Lung (tissue), 12 donors: ENCODE data around the gene UGGT1. TPM values are rescaled to one million over a fixed set of nuclear protein-coding genes. Genes with fewer than 3 reads are reported as not detected.

ENCODE experiments used
- ATAC-seq: fragments of 200-7000 bp; cut with Tn5 transposase; one replicate; pipeline ENCODE4 v1.9.1; 2020; ENCODE audit warnings: moderate number of reproducible peaks; ENCODE audit not compliant: insufficient read depth, low FRiP score
- DNase-seq, 3 donors: peaks; one replicate each; pipeline ENCODE4 v3.0.0-alpha.2; 2013 to 2017
- H3K27ac ChIP-seq, 2 donors: one replicate each; pipeline ENCODE4 v1.5.1; 2013; ENCODE audit warnings: mild to moderate bottlenecking in 2 of 2, moderate library complexity in 2 of 2, control low read depth in 1 of 2, inconsistent platforms in 1 of 2, low read depth in 1 of 2, low read length in 1 of 2
- H3K27me3 ChIP-seq, 3 donors: one replicate each; pipeline ENCODE4 v1.5.1; 2013; ENCODE audit warnings: low read length in 2 of 3; ENCODE audit not compliant: control insufficient read depth in 3 of 3, insufficient read depth in 3 of 3
- H3K36me3 ChIP-seq, 4 donors: one replicate each; pipeline ENCODE4 v1.5.1; 2013; ENCODE audit warnings: low read length in 4 of 4, mild to moderate bottlenecking in 1 of 4, moderate library complexity in 1 of 4; ENCODE audit not compliant: control insufficient read depth in 4 of 4, insufficient read depth in 4 of 4
- H3K4me1 ChIP-seq, 5 donors: one replicate each; pipeline ENCODE4 v1.5.1; 2013; ENCODE audit warnings: low read length in 5 of 5, mild to moderate bottlenecking in 2 of 5, moderate library complexity in 1 of 5; ENCODE audit not compliant: control insufficient read depth in 5 of 5, insufficient read depth in 5 of 5
- H3K4me3 ChIP-seq: one replicate; pipeline ENCODE4 v1.5.1; 2013; ENCODE audit warnings: mild to moderate bottlenecking, control low read depth, moderate library complexity
- H3K9ac ChIP-seq, 2 donors: one replicate each; pipeline ENCODE4 v1.5.1; 2013; ENCODE audit warnings: low read length in 2 of 2, control low read depth in 1 of 2; ENCODE audit not compliant: insufficient read depth in 1 of 2
- H3K9me3 ChIP-seq, 4 donors: one replicate each; pipeline ENCODE4 v1.5.1; 2013; ENCODE audit warnings: low read length in 3 of 4, mild to moderate bottlenecking in 1 of 4, moderate library complexity in 1 of 4; ENCODE audit not compliant: control insufficient read depth in 4 of 4, insufficient read depth in 3 of 4
- CTCF ChIP-seq: IDR thresholded peaks from 2 replicates; pipeline ENCODE4 v1.5.1; 2012; ENCODE audit warnings: mild to moderate bottlenecking; ENCODE audit errors: control extremely low read depth, extremely low read depth
- WGBS, 2 donors: extraction: QIAGEN DNeasy Blood & Tissue Kit; methylation state at CpG; one replicate each; pipeline ENCODE4 v1.1.7; 2013; 5-methylcytosine and 5-hydroxymethylcytosine counted together
- polyA plus RNA-seq, 2 donors: library from polyadenylated mRNA; stranded (reverse); fragments of 200-250 nt; gene quantifications; one replicate each; pipeline ENCODE4 v1.2.1, GENCODE V29; 2013
- total RNA-seq, 2 donors: library from RNA; depleted of rRNA in 1 of 2; stranded (reverse); fragments of >200 nt in 1 of 2; gene quantifications; one replicate each; pipeline ENCODE4 v1.2.1, GENCODE V29; 2014 to 2021
- donor health status: control.
- donor health status: control.
- donor health status: Bipolar disorder and iron deficiency.
- donor health status: healthy.
- donor health status: DM: yes; HTN: yes; CAD: no.

UGGT1 gene
- total and polyA plus RNA-seq, 4 donors, result 9.4 to 57.7 (median 32.8) TPM

DNA sequence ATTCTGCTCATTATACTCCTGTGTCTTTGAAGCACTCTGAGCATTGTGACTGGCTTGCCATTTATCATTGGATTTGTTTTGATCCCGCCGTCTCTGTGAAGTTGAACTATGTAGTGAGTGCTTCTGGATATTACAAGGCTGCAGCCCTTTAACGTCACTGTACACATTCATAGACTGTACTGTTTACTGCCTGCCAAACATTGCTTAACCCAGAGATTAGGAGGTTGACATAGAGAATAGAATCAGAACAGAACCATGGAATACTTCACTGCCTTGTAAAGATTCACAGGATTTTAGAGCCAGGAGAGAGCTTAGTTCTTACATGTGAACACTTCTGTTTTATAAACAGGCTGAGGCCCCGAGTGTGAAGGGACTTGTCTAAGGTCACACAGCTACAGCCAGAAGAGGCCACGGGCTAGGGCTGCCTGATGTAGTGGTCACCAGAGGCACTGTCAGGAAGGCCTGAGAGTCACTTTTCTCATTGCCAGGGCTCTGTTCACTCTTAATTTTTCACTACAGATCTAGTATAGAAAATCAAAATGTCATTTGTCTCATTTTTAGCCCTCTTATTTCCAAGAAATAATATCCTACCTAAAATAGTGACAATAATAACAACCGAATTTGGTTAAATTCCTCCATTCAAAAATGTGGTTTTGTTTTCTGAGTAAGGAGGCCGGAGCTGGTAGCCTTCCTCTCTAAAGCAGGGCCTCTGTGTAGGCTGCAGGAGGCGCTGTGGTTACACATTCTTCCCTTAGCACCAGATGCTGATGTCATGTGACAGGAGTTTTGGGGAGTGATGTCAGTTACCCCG is 87.9 kb downstream of the UGGT1 start:
- ATAC-seq (no peak), DNase-seq (peak; percentile 65 to 94 (median 85))
- H3K9me3 ChIP-seq, result no peaks in the 10 kb centered on the region
- H3K4me1 ChIP-seq, result peaks cover 0 to 26% (median 5%) of the 10 kb centered on the region in 5 donors
- H3K27me3 ChIP-seq, result no peaks in the 10 kb centered on the region
- WGBS, 2 donors, result 61 to 64% methylated on average over 9 of the region's 9 CpGs
- peaks cover 19 to 59% (median 35%) of the 10 kb centered on the region in 4 donors for H3K36me3 ChIP-seq
- no peak overlapping the region for H3K4me3 ChIP-seq
- peak overlapping the region in 1 of 2 donors; percentile 3 for H3K27ac ChIP-seq
- H3K9ac ChIP-seq, result peak overlapping the region in 1 of 2 donors; percentile 59
- peak; percentile 51 for TF ChIP-seq CTCF

- 78 to 83% methylated on average over 4 of the region's 4 CpGs for WGBS, 2 donors
- Histone ChIP-seq H3K36me3 (peaks cover 18 to 60% (median 35%) of the 10 kb centered on the region in 4 donors), H3K4me3 (no peak overlapping the region), H3K9ac (no peak overlapping the region), H3K27ac (no peak overlapping the region), H3K4me1 (peaks cover 0 to 26% (median 5%) of the 10 kb centered on the region in 5 donors), H3K9me3 (no peaks in the 10 kb centered on the region), H3K27me3 (no peaks in the 10 kb centered on the region)
- no peak for DNase-seq
- no peak for ATAC-seq
- no peak for TF ChIP-seq CTCF
Observed at GRCh38 chr2:128179461-128179755, 88.4 kb downstream of the UGGT1 start.

DNA sequence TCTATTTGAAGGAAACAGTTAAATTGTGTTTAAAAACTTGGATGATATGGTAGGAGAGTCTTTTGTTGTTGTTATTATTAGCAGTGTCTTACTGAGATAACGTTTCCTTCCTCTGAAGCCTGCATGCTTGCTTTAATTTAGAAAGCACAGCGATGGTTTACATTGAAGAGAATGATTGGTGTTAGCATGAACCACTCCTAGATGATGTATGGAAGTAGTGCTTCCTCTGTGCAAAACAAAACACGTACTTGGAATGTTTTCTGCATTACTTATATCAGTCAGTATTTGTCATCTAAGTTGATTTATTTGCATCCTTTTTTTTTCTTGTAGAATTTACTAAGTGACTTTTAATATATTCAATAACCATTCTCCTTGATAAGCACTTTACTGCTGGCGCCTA is 89.0 kb downstream of the UGGT1 start:
- Histone ChIP-seq H3K4me1 (peaks cover 0 to 26% (median 5%) of the 10 kb centered on the region in 5 donors), H3K4me3 (no peak overlapping the region), H3K27me3 (no peaks in the 10 kb centered on the region), H3K9ac (no peak overlapping the region), H3K27ac (no peak overlapping the region), H3K9me3 (no peaks in the 10 kb centered on the region), H3K36me3 (peaks cover 18 to 55% (median 33%) of the 10 kb centered on the region in 4 donors)
- ATAC-seq (no peak), DNase-seq (peak in 2 of 3 donors; percentile 28 to 49)
- no peak for TF ChIP-seq CTCF
- WGBS, 2 donors, result 63 to 79% methylated on average over 4 of the region's 4 CpGs
